ENCODE results near the gene NAV1. TPM values are rescaled to one million over a fixed set of nuclear protein-coding genes. Genes with fewer than 3 reads are reported as not detected.

Gene NAV1
- total RNA-seq, 1 experiment from 2014 or later, result 51.0 TPM

DNA sequence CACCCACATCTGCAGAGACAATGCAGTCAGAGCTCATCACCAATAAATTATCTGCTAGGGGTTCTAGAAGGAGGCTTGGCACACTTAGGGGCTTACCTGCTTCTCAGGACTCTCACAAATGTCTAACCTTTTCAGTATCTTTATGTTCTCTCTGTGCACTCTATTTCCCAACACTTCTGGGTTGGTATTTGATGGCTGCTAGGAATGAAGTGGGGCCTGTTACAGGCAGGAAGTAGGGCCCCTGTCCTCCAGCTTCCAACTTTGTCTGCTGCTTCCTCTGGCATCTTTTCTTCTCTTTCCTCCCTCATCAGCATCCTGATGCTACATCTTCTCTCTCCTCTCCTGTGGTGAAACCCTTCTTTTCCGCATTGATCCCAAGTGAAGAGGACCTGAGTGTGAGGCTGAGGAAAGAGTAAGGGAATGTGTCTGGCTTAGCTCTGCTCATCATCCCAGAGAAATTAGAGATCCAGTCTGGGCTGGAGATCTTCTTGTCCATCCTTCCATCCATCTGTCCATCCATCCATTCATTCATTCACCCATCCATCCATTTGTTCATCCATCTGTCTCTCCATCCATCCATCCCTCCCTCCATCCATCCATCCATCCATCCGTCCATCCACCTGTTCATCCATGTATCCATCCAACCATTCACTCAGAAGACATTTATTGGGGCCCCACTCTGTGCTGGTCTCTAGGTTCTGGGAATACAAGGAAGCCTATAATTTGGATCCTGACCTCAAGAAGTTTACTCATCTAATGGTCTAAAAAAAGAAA lies 29.1 kb upstream of the NAV1 start:
- no peak overlapping the region for H3K4me3 Mint-ChIP-seq
- DNase-seq (ENCODE audit: low spot score), result no peak
- no peaks in the 10 kb centered on the region for H3K9me3 Mint-ChIP-seq
- peaks cover 43% of the 10 kb centered on the region for H3K4me1 Mint-ChIP-seq
- ATAC-seq, result no peak
- H3K36me3 Mint-ChIP-seq, result no peaks in the 10 kb centered on the region
- peaks cover 39% of the 10 kb centered on the region for H3K27me3 Mint-ChIP-seq (ENCODE audit: low read depth)
- TF ChIP-seq, protein P1, sequence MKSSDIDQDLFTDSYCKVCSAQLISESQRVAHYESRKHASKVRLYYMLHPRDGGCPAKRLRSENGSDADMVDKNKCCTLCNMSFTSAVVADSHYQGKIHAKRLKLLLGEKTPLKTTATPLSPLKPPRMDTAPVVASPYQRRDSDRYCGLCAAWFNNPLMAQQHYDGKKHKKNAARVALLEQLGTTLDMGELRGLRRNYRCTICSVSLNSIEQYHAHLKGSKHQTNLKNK (CRISPR knock-in tag; IDR thresholded peaks at IDR 0.05), result no peak
- TF ChIP-seq TCF7 (CRISPR knock-in tag; IDR thresholded peaks at IDR 0.05; ENCODE audit: low read depth) (no peak), JAZF1 (CRISPR knock-in tag; IDR thresholded peaks at IDR 0.05) (no peak), ZNF396 (CRISPR knock-in tag; IDR thresholded peaks at IDR 0.05; ENCODE audit: borderline replicate concordance) (no peak), TP53 (CRISPR knock-in tag; IDR thresholded peaks at IDR 0.05) (no peak), ZNF263 (CRISPR knock-in tag; IDR thresholded peaks at IDR 0.05; ENCODE audit: low read depth) (no peak), ZNF317 (CRISPR knock-in tag; IDR thresholded peaks at IDR 0.05; ENCODE audit: borderline replicate concordance, low read depth) (no peak), OVOL2 (CRISPR knock-in tag; IDR thresholded peaks at IDR 0.05; ENCODE audit: borderline replicate concordance) (no peak), EMX1 (CRISPR knock-in tag; IDR thresholded peaks at IDR 0.05) (no peak), MXD4 (CRISPR knock-in tag; IDR thresholded peaks at IDR 0.05; ENCODE audit: borderline replicate concordance) (no peak)
- TF ChIP-seq, protein P2, sequence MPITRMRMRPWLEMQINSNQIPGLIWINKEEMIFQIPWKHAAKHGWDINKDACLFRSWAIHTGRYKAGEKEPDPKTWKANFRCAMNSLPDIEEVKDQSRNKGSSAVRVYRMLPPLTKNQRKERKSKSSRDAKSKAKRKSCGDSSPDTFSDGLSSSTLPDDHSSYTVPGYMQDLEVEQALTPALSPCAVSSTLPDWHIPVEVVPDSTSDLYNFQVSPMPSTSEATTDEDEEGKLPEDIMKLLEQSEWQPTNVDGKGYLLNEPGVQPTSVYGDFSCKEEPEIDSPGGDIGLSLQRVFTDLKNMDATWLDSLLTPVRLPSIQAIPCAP (CRISPR knock-in tag; IDR thresholded peaks at IDR 0.05), result no peak
- TF ChIP-seq, protein P3, sequence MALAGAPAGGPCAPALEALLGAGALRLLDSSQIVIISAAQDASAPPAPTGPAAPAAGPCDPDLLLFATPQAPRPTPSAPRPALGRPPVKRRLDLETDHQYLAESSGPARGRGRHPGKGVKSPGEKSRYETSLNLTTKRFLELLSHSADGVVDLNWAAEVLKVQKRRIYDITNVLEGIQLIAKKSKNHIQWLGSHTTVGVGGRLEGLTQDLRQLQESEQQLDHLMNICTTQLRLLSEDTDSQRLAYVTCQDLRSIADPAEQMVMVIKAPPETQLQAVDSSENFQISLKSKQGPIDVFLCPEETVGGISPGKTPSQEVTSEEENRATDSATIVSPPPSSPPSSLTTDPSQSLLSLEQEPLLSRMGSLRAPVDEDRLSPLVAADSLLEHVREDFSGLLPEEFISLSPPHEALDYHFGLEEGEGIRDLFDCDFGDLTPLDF (CRISPR knock-in tag; IDR thresholded peaks at IDR 0.05), result no peak
- ChIA-PET CTCF (interaction anchor here (1.4 to 5.6 kb wide), 2 partner anchors 28 to 62 kb away, joined by 4 to 63 read pairs; no protein-coding TSS in a partner anchor), POLR2A (no interaction called here)
- H3K27ac Mint-ChIP-seq, result no peak overlapping the region

DNA sequence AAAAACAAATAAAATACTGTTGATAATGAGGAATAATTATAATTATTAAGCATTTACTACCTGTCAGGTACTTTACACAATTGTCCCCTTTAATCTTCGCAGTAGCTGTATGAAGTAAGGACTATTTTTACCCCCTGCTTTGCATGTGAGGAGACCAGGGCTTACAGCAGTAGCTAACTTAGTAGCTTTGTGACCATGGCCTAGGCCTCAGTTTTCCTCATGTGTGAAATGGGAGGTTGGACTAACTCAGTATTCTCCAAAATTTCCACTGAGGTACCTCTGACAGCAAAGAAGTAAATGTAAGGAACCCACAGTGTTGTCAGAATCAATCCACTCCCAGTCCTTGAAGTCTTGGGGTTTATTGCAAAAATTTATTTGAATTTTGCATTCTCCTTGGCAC lies 28.2 kb upstream of the NAV1 start:
- H3K27ac Mint-ChIP-seq, result no peak overlapping the region
- no peaks in the 10 kb centered on the region for H3K36me3 Mint-ChIP-seq
- ATAC-seq (no peak), DNase-seq (ENCODE audit: low spot score) (no peak)
- no peaks in the 10 kb centered on the region for H3K9me3 Mint-ChIP-seq
- ChIA-PET CTCF (interaction anchor here (1.4 to 7.2 kb wide), 3 partner anchors 11 to 63 kb away, joined by 4 to 390 read pairs (median 276); no protein-coding TSS in a partner anchor), POLR2A (no interaction called here)
- H3K4me3 Mint-ChIP-seq, result no peak overlapping the region
- peaks cover 35% of the 10 kb centered on the region for H3K4me1 Mint-ChIP-seq
- peaks cover 36% of the 10 kb centered on the region for H3K27me3 Mint-ChIP-seq (ENCODE audit: low read depth)
- TF ChIP-seq, protein P4, sequence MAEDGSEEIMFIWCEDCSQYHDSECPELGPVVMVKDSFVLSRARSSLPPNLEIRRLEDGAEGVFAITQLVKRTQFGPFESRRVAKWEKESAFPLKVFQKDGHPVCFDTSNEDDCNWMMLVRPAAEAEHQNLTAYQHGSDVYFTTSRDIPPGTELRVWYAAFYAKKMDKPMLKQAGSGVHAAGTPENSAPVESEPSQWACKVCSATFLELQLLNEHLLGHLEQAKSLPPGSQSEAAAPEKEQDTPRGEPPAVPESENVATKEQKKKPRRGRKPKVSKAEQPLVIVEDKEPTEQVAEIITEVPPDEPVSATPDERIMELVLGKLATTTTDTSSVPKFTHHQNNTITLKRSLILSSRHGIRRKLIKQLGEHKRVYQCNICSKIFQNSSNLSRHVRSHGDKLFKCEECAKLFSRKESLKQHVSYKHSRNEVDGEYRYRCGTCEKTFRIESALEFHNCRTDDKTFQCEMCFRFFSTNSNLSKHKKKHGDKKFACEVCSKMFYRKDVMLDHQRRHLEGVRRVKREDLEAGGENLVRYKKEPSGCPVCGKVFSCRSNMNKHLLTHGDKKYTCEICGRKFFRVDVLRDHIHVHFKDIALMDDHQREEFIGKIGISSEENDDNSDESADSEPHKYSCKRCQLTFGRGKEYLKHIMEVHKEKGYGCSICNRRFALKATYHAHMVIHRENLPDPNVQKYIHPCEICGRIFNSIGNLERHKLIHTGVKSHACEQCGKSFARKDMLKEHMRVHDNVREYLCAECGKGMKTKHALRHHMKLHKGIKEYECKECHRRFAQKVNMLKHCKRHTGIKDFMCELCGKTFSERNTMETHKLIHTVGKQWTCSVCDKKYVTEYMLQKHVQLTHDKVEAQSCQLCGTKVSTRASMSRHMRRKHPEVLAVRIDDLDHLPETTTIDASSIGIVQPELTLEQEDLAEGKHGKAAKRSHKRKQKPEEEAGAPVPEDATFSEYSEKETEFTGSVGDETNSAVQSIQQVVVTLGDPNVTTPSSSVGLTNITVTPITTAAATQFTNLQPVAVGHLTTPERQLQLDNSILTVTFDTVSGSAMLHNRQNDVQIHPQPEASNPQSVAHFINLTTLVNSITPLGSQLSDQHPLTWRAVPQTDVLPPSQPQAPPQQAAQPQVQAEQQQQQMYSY (CRISPR knock-in tag; IDR thresholded peaks at IDR 0.05), result no peak
- no peak for TF ChIP-seq ZNF396 (CRISPR knock-in tag; IDR thresholded peaks at IDR 0.05; ENCODE audit: borderline replicate concordance)
- TF ChIP-seq, protein P5, sequence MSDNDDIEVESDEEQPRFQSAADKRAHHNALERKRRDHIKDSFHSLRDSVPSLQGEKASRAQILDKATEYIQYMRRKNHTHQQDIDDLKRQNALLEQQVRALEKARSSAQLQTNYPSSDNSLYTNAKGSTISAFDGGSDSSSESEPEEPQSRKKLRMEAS (CRISPR knock-in tag; IDR thresholded peaks at IDR 0.05), result no peak
- TF ChIP-seq ZNF232 (CRISPR knock-in tag; IDR thresholded peaks at IDR 0.05), result no peak
- TF ChIP-seq, protein P2 (CRISPR knock-in tag; IDR thresholded peaks at IDR 0.05), result no peak
- no peak for TF ChIP-seq NR3C1 (CRISPR knock-in tag; conservative IDR thresholded peaks at IDR 0.05; ENCODE audit: low read depth)
- TF ChIP-seq, protein P6, sequence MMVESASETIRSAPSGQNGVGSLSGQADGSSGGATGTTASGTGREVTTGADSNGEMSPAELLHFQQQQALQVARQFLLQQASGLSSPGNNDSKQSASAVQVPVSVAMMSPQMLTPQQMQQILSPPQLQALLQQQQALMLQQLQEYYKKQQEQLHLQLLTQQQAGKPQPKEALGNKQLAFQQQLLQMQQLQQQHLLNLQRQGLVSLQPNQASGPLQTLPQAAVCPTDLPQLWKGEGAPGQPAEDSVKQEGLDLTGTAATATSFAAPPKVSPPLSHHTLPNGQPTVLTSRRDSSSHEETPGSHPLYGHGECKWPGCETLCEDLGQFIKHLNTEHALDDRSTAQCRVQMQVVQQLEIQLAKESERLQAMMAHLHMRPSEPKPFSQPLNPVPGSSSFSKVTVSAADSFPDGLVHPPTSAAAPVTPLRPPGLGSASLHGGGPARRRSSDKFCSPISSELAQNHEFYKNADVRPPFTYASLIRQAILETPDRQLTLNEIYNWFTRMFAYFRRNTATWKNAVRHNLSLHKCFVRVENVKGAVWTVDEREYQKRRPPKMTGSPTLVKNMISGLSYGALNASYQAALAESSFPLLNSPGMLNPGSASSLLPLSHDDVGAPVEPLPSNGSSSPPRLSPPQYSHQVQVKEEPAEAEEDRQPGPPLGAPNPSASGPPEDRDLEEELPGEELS (CRISPR knock-in tag; IDR thresholded peaks at IDR 0.05), result no peak
- TF ChIP-seq, protein P7, sequence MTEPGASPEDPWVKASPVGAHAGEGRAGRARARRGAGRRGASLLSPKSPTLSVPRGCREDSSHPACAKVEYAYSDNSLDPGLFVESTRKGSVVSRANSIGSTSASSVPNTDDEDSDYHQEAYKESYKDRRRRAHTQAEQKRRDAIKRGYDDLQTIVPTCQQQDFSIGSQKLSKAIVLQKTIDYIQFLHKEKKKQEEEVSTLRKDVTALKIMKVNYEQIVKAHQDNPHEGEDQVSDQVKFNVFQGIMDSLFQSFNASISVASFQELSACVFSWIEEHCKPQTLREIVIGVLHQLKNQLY (CRISPR knock-in tag; IDR thresholded peaks at IDR 0.05), result no peak
